Suprapubic skin (tissue), 4 donors: ENCODE results near the gene ECT2.

Experiments
- EP300 ChIP-seq: sonication (generic); formaldehyde crosslinking; IDR thresholded peaks from one replicate; pipeline ENCODE4 v1.6.1; 2017; ENCODE audit warnings: antibody characterized with exemption
- POLR2A ChIP-seq, 2 donors: fragments of 450-650 bp; IDR thresholded peaks; one replicate each; pipeline ENCODE4 v1.6.1; 2017; ENCODE audit warnings: antibody characterized with exemption in 2 of 2, mild to moderate bottlenecking in 2 of 2, moderate library complexity in 2 of 2
- POLR2AphosphoS5 ChIP-seq, 3 donors: sonication (generic); formaldehyde crosslinking; IDR thresholded peaks; one replicate each; pipeline ENCODE4 v1.6.1; 2017; ENCODE audit warnings: antibody characterized with exemption in 3 of 3
- TF ChIP-seq, protein P1 (sequence below), 2 donors: fragments of 200-600 bp in 1 of 2; fragments of 450-650 bp in 1 of 2; sonication (generic) in 1 of 2; IDR thresholded peaks; one replicate each; pipeline ENCODE4 v1.5.1; 2016 to 2019; ENCODE audit warnings: antibody characterized with exemption in 2 of 2, mild to moderate bottlenecking in 1 of 2, moderate library complexity in 1 of 2

DNA sequence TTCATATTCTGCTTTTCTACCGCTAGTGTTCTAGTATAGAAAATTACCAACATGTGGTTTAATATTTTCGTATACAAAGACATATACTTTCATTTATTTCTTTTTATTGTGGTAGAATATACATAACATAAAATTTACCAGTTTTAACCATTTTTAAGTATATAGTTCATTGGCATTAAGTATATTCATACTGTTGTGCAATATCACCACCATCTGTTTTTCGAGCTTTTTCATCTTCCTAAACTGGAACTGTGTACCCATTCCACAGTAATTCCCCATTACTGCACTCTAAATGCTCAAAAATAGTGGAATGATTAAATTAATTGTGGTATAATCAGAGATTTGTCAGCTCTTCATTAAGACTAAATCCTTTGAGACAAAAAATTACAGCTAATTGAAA, 62.9 kb downstream of the ECT2 start:
- TF ChIP-seq, protein P1, sequence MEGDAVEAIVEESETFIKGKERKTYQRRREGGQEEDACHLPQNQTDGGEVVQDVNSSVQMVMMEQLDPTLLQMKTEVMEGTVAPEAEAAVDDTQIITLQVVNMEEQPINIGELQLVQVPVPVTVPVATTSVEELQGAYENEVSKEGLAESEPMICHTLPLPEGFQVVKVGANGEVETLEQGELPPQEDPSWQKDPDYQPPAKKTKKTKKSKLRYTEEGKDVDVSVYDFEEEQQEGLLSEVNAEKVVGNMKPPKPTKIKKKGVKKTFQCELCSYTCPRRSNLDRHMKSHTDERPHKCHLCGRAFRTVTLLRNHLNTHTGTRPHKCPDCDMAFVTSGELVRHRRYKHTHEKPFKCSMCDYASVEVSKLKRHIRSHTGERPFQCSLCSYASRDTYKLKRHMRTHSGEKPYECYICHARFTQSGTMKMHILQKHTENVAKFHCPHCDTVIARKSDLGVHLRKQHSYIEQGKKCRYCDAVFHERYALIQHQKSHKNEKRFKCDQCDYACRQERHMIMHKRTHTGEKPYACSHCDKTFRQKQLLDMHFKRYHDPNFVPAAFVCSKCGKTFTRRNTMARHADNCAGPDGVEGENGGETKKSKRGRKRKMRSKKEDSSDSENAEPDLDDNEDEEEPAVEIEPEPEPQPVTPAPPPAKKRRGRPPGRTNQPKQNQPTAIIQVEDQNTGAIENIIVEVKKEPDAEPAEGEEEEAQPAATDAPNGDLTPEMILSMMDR (IDR thresholded peaks at IDR 0.05) = no peak
- TF ChIP-seq EP300 = no peak
- no peak for TF ChIP-seq POLR2A (IDR thresholded peaks at IDR 0.05)
- no peak for TF ChIP-seq POLR2AphosphoS5 (IDR thresholded peaks at IDR 0.05)
